Erythroblast (primary cell): ENCODE results near the gene NUCKS1.

Experiments
- GATA1 ChIP-seq: IDR thresholded peaks from 2 replicates; pipeline ENCODE4 v1.6.1; 2011; ENCODE audit warnings: low read depth, mild to moderate bottlenecking, control low read depth, low read length, moderate library complexity
- POLR2A ChIP-seq: IDR thresholded peaks from 2 replicates; pipeline ENCODE4 v1.6.1; 2011; ENCODE audit warnings: mild to moderate bottlenecking, low read length

DNA sequence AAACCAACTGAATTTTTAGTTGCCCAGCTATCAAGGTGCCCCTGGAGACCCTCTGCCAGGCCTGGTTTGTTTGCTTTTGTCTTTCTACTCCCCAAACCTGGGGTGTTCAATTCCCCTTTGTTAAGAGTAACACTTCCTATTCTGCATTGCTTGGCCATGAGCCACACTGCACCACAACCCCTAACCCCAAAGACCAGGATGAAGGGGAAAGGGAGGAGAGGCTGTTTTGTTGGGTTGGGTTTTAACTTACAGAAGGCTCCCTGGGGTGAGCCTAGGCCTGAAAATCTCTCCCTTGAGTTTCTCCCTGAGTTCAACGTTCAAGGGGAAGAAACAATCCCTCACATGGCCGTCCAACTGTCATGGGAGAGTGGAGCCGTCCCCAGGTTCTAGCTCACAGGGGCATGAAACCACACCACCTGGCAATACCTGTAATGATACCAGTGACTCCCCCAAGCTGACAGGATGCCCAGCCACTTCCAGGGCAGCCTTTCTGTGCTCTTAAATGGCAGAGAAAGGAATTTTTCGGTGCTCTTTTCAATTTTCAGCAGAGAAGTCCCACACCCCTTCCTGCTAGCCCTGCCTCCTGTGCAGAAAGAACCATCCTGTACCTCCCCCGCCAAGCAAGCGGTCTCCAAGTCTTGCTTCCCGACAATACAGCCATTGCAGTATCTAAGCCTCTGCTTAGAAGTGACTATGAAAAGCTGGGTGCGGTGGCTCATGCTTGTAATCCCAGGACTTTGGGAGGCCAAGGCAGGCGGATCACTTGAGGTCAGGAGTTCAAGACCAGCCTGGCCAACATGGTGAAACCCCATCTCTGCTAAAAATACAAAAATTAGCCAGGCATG lies 84.6 kb downstream of the NUCKS1 start:
- TF ChIP-seq POLR2A, result no peak
- TF ChIP-seq GATA1, result no peak
